ENCODE measurements around the gene CYP27A1.

The CYP27A1 gene

GRCh38 chr2:218776488-218776887 lies 5.5 kb upstream of the CYP27A1 start:
- no peak for DNase-seq

- no peak for DNase-seq
Measured at GRCh38 chr2:218777276-218777990, 4.5 kb upstream of the CYP27A1 start.

DNA sequence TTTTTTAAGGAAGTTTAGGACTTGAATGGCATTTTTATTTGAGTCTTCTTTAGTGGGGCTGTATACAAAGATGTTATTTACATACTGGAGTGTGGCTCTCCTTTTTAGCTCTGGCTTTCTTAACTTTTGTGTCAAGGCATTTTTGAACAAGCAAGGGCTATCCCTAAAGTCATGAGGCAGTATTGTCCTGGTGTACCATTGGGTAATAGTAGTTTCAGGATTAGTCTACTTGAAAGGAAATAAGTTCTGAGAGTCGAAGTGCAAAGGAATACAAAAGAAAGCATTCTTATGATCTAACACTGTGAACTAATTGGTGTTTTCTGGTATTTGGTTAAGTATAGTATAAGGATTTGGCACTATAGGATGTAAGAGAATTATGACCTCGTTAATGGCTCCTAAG lies 1.9 kb upstream of the CYP27A1 start:
- DNase-seq = no peak

- DNase-seq = no peak
Measured at GRCh38 chr2:218780851-218781690, 876 bp upstream of the CYP27A1 start.

DNA sequence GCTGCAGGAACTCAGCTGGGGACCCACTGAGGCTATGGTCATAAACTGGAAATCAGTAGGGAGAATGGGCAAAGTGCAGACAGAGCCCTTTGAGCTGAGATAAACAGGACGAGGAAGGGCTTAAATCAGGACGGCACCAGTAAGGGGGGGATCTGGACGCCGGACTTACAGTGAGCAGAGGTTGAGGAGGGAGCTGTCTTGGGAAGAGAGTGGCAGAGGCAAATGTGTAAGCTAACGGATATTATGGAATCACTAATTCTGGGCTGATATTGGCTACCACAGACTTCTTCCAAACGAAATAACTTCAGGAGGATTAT lies 539 bp downstream of the CYP27A1 start:
- no peak for DNase-seq

- no peak for DNase-seq
Measured at GRCh38 chr2:218783688-218784087, 1.7 kb downstream of the CYP27A1 start.

GRCh38 chr2:218785103-218785502 lies 3.2 kb downstream of the CYP27A1 start:
- DNase-seq = no peak

- no peak for DNase-seq
Measured at GRCh38 chr2:218786133-218786532, 4.2 kb downstream of the CYP27A1 start.

DNA sequence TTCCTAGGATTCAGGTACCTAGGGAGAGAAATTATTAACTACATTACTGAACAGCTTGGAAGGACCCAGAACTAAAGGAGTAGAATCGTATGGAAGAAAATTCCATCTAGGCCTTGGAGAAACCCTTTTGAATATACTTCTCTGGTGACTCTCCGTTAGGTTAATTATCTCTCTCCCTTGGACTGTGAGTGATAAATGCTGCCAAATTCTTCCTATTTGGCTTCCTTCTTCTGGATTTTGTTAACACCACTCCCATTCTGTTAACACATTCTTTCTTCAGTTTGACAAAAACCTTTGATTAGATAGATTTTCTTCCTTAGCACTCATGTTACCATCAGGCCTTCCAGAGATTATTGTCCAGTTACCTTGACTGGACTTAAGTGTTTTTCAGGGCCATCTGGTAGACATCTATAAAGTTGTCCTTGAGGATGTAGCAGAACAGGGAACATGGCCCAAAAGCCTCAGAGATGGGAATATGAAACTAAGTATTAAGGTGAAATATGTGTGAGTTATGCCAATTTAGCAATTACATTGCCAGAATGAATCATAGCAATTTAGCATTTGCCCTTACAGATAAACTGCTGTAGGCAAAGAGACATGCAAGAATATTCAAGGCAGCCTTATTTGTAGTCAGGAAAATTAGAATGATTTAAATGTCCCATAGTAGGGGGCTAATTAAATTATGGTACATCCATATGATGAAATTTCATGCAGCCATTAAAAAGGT lies 6.7 kb downstream of the CYP27A1 start:
- no peak for DNase-seq

DNA sequence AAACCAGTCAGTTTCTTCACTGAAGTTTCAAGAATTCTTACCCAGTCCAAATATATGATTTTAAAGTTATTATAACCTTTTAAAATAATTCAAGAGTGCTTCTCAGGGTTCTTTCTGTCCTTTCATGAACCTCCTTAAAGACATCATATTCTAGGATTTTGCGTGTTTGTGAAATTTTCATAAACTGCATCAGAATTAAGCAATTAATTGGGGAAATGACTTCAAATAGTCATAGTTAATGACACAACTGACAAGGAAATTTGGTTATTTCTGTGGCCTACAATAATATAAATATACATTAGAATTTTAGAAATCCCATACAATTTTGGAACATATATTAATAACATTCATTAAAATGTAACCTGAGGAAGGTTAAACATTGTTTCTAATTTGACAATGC lies 10.5 kb downstream of the CYP27A1 start:
- DNase-seq = no peak

DNA sequence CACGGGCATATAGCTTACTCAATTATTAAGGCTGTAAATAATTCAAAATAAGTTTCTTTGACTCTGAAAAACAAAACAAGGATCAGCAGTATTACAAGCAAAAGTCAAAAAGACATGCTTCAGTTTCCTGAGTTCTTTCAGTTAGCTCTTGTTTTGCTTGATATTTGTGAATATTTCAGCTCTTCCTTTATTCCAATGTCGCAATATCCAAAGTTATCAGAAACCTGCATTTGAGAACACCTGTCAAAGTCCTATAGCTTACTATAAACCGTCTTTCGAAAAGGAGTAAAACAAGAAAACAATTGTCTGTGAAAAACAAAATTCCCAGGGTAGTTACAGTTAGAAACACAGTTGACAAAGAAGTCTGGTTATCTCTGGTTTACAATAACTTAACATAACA lies 14.7 kb downstream of the CYP27A1 start:
- DNase-seq = no peak

- no peak for DNase-seq
Measured at GRCh38 chr2:218798767-218799504, 17.0 kb downstream of the CYP27A1 start.

DNA sequence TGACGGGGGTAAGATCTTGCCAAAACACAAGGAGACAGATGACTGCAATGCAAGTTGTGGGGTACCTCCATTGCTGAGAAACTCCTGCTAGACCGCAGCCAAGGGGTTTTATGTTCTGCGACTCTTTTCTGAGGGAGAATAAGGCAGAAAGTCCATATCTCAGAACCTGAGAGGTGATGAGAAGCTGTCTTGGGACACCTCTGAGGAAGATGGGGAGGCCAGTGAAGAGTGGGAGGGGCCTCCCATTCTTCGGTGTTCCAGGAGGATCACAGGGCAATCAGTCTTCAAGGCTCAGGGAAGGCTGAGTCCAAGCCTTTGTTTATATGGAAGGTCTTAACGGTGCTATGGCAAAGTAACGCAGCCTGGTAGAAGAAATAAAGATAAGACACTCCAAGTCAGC lies 18.0 kb downstream of the CYP27A1 start:
- DNase-seq = no peak

GRCh38 chr2:218802386-218802994 lies 20.5 kb downstream of the CYP27A1 start:
- no peak for DNase-seq

GRCh38 chr2:218804817-218805216 lies 22.9 kb downstream of the CYP27A1 start:
- DNase-seq = no peak

DNA sequence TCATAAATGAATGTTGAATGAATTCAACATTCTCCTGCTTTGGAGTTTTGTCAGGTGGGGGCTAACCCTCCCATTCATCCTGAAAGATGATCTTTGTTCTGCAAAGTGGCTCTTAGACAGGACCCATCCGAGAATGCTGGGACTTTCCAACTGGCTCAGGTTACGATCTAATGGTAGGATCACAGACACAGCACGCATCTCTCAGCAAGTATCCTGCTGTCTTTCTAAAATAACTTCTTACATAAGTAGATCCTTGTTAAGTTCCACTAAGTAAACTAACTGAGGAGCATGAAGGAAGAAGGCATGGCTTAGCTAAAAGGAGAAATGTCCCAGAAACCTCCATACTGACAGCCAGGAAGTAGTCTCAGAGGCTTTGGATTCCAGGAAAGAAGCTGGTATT lies 23.7 kb downstream of the CYP27A1 start:
- no peak for DNase-seq

- no peak for DNase-seq
Measured at GRCh38 chr2:218806346-218806978, 24.5 kb downstream of the CYP27A1 start.

DNA sequence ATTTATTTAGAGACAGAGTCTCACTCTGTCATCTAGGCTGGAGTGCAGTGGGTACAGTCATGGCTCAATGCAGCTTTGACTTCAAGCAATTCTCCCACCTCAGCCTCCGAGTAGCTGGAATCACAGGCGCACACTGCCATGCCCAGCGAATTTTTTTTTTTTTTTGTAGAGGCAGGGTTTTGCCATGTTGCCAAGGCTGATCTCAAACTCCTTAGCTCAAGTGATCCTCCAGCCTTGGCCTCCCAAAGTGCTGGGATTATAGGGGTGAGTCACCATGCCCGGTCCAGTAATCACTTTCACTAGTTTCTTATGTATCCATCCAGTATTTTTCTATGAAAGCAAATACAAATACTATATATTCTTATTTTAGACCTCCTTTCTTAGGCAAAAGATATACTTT lies 25.7 kb downstream of the CYP27A1 start:
- DNase-seq = no peak

- no peak for DNase-seq
Measured at GRCh38 chr2:218809515-218809914, 27.6 kb downstream of the CYP27A1 start.

DNA sequence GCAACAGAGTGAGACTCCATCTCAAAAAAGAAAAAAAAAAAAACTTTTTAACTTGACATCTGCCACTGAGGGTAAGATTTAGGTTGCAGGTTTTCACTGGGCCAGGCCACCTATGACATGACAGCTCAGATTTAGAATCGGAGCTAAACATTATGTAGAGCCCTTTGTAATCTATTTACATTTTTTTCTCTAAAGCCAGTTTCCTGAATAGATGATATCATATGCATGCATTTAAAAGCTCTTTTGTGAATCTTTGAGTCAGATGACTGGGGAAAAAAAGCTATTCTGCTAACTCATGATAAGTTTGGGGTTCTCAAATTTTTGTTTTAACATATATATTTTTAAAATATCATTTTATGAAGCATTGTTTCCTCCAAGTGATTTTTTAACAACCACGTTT lies 28.3 kb downstream of the CYP27A1 start:
- DNase-seq = no peak

- no peak for DNase-seq
Measured at GRCh38 chr2:218811382-218811781, 29.4 kb downstream of the CYP27A1 start.

DNA sequence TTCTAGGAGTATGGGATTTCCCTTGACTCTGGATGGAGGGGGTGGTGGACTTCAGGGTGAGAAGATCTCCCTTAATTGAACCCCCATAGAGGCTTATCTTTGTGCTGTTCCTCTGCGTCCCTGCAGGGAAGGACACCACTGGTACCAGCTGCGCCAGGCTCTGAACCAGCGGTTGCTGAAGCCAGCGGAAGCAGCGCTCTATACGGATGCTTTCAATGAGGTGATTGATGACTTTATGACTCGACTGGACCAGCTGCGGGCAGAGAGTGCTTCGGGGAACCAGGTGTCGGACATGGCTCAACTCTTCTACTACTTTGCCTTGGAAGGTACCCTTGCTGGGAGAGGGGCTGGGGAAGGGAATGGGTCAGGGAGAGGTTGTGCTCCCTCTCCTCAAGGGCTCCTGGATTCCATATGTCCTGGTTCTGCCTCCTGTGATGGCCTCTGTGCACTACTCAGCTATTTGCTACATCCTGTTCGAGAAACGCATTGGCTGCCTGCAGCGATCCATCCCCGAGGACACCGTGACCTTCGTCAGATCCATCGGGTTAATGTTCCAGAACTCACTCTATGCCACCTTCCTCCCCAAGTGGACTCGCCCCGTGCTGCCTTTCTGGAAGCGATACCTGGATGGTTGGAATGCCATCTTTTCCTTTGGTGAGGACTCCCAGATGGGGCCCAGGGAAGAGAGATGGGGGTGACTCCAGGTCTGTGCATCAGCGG lies 30.3 kb downstream of the CYP27A1 start:
- DNase-seq = no peak
